ENCODE results near the gene F8.

The F8 gene

GRCh38 chrX:155022585-155022984 is at the start of gene F8:
Gene F8 (minus strand): TSS chrX:155022723. CDS start chrX:155022552, 171 bp downstream.
- no peak for DNase-seq

DNA sequence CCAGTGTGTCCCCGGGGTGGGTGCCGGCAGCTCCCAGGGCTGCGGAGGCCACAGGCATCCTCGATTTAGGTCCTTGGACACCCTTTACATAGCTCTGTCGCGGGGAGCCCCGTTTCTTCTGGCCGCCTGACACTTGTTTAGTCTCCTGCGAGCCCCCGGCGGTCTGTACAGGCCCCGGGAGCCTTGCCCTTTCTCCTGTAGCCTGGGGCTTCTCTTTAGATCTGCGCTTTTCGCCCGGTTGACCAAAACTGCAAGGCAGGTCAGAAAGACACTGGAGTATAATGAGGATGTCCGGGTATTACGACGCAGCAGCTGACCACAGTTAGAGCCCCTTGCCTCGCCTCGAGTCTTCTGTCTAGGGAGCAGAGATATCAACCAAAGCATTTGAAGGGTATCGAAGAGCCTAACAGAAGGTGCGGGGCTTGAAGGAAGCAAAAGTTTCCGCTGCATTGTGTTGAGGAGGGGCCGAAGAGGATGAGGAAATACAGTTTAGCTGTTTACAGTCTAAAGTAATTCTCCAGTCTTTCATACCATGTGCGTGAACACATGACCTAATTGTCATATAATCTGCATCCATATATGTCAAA is 49.3 kb upstream of the F8 start:
- DNase-seq = no peak

DNA sequence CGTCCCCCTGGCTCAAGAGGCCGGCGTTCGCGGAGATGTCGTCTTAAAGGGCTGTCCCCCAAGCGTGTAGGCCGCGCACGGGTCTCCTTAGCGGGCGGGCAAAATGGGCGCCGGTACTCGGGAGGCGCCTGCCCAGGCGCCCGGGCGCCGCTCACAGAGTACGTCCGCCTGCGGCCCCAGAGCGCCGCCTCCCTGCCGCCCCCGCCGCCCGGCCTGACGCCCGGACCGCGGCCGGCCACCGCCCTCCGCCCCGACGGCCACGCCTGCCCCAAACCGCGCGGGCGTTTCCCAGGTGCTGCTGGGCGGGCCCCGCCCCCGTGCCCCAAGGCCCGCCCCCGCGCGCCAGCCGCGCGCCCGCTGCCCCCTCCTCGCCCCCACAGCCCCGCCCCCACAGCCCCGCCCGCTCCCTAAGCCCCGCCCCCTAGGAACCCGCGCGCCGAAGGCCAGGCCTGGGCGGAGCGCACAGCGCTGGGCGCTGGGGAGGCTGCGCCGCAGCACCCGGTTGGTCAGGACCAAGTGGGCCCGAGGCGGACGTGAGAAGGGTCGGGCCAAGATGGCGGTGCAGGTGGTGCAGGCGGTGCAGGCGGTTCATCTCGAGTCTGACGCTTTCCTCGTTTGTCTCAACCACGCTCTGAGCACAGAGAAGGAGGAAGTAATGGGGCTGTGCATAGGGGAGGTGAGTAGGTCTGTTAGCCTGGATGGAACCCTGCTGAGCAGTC is 48.6 kb upstream of the F8 start, which contains the start of the genes BRCC3, CMC4 and MTCP1:
TSS of gene BRCC3 (plus strand) at position 534 of the 719 bp plus-strand sequence. CDS start at position 554, 20 bp downstream.
TSS of gene CMC4 (minus strand) at position 162 of the 719 bp plus-strand sequence. CDS start 7,113 bp downstream, outside the sequence.
TSS of gene MTCP1 (minus strand) at position 162 of the 719 bp plus-strand sequence. CDS start 5,126 bp downstream, outside the sequence.
- DNase-seq = peak; percentile 77

GRCh38 chrX:155070663-155070974 is 48.1 kb upstream of the F8 start:
- no peak for DNase-seq

- no peak for DNase-seq
These were observed 47.5 kb upstream of the F8 start for GRCh38 chrX:155070038-155070437.

DNA sequence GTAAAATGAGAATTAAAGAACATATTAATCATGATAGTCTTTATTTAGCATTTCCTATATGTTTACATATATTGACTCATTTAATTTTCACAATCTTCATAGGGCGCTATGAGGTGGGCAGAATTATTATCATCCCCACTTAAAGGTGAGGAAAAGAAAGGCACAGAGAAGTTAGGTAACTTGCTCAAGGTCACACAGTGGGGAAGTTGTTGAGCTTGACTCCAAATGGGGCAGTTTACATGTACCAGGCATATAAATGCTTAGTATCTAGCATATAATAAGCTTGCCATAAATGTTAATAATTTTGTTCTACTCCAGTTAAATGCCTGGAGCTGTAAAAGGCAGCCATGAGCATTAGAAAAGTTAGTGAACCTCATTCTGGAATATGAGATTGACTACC is 46.9 kb upstream of the F8 start:
- no peak for DNase-seq

GRCh38 chrX:155068165-155068564 is 45.6 kb upstream of the F8 start:
- no peak for DNase-seq

GRCh38 chrX:155065035-155065734 is 42.7 kb upstream of the F8 start:
- DNase-seq = no peak

GRCh38 chrX:155061760-155062159 is 39.2 kb upstream of the F8 start:
- no peak for DNase-seq

DNA sequence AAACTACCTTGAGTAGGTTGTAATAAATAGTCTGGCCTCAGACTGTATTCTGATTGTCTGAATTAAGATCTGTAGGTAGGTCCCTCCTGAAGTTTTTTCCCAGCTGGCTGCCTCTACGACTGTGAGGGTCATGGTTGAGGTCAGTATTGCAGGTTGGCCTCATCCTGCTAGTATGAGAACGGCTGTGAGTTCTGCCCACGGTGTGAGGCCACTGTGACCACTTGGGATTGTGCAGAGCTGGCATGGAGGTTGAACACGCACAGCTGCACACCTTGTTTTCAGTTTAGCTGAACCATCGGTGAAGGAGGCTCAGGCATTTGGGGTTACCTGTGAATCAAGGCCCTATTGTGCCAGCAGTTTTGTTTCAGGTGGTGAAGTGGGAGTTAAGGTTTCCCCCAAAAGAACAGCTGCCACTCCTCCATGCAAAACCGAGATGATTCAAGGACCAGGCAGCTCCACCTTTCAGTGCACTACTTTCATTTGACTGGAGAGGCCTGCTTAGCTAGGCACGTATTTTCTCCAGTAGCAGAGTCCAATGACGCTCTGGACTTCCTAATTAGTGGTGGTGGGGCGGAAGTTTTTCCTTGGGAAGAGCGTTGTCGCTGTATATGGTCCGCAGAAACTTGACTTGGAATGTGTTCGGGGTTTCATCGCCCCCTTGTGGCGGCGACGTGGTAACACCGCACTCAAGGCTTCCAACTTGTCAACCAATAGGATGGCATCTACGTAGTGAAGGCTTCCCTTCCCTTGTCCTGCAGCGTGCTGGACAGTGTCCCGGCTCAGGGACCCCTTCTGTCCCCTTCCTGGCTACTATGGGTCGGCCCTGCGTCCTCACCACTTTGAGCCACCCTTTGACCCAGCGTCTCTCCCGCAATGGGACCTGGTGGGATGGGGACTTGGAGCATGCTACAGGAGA is 34.6 kb upstream of the F8 start:
- DNase-seq = peak; percentile 65

- no peak for DNase-seq
These were observed 33.9 kb upstream of the F8 start for GRCh38 chrX:155056471-155056870.

GRCh38 chrX:155055494-155055893 is 33.0 kb upstream of the F8 start:
- DNase-seq = no peak

- no peak for DNase-seq
These were observed 31.7 kb upstream of the F8 start for GRCh38 chrX:155054255-155054654.

GRCh38 chrX:155053656-155054055 is 31.1 kb upstream of the F8 start:
- no peak for DNase-seq

DNA sequence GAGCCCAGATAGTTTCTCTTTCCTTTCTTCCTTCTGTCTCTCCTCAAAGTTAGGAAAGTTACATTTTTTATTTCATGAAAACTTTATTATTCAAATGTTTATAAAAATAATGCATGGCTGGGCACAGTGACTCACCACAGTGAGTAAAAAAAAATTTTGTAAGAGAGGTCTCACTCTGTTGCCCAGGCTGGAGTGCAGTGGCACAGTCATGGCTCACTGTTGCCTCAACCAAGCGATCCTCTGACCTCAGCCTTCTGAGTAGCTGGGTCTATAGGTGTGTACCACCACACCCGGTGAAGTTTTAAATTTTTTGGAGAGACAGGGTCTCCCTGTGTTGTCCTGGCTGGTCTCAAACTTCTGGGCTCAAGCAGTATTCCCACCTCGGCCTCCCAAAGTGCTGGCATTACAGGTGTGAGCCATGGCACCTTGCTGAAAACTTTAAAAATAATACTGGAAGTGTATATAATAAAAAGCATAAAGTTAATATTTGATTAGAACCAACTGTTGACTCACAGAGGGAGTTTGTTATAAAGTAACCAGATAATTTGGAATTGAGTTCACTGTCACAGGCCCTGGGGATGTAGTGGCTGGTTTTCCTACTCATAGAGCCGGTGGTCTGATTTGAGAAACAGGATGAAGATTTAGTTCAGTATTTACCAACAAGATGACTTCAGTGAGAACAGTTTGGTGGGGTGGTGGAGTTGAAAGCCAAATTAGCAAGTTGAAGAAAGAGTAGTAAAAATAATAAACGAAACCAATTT is 30.4 kb upstream of the F8 start:
- no peak for DNase-seq

- peak; percentile 10 for DNase-seq
These were observed 26.6 kb upstream of the F8 start for GRCh38 chrX:155048977-155049619.

DNA sequence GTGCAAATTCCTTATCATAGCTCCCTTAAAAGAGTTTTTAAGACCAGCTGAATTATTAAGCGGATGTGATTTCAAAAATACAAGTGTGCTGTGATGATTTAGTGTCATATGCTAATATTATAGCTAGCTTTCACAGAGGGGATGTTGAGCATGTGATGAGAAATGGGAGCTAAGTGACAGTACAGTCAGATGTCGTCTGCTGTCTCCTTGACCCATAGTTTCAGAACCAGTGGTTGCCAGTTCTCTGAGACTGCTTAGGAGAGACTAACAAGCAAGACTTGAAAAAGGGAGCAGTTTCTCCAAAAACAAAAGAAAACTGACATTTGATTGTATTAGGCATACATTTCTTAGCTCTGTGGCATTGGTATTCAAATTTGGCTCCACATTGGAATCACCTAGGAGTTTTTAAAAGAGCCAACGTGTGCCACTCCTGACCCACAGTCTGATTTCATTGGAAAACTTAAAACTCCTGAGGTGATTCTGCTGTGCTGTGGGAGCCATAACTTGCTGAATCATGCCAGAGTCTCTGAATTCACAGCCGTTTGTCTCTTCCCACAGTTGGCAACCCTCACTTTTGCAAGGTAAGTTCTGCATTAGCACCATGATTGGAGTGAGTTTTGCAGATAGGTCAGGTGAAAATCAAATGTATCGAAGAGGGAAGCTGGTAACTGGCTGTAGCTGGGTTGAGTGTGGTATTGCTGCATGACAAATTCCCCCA is 24.4 kb upstream of the F8 start:
- DNase-seq = no peak

GRCh38 chrX:155046129-155046810 is 23.7 kb upstream of the F8 start:
- DNase-seq = no peak

DNA sequence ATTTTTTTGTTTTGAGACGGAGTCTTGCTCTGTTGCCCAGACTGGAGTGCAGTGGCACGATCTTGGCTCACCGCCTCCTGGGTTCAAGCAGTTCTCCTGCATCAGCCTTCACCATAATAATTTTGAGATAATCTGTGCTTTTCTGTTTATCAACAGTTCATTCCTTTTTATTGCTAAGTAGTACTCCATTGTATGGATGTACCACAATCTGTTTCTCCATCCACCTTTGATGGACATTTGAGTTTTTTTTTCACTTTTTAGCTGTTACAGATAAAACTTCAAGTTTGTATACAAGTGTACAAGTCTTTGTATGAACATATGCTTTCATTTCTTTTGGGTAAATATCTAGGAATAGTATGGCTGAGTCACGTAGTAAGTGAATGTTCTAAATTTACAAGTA is 13.2 kb upstream of the F8 start:
- no peak for DNase-seq

GRCh38 chrX:155031657-155032056 is 9.1 kb upstream of the F8 start:
- no peak for DNase-seq
